GM12873 (cell line): Measurements from ENCODE around the gene ZYG11A.

Experiments used
- TF ChIP-seq, protein P1 (sequence below): IDR thresholded peaks from 2 replicates; pipeline ENCODE4 v1.5.1; 2012; ENCODE audit warnings: low read depth, mild to moderate bottlenecking, moderate library complexity, low read length, control low read depth; ENCODE audit not compliant: insufficient read depth; ENCODE audit errors: missing control alignments

ZYG11A gene

DNA sequence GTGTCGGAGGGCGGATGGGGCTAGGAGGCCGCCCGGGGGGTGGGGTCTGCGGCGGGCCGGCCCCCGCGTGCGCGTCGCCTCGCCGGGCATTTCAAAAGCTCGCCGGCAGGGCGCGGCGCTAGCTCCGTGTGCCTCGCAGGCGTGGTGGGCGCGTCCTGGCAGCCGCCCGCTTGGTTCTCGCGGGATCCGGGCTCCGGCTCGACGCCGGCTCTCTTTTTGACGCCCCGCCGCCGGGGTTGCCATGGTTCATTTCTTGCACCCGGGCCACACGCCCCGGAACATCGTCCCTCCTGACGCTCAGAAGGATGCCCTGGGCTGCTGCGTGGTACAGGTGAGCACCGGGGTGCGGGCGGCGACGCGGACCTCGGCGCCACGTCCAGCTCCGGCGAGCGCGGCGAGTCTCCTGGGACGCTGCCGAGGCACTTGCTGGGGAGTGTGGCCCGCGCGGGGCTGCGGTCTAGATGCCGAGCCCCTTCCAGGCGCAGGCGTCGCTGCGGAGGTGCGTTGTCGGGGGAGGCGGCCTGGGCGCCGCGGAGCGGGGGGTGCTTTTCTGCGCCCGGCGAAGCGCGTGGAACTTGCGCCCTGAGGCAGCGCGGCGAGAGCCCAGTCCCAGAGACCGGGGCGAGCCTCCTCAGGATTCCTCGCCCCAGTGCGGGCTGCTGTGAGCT lies at the start of gene ZYG11A:
ZYG11A (plus strand) TSS at position 118 of the 668 bp plus-strand sequence; CDS start at position 242, 124 bp downstream.
- TF ChIP-seq, protein P1, sequence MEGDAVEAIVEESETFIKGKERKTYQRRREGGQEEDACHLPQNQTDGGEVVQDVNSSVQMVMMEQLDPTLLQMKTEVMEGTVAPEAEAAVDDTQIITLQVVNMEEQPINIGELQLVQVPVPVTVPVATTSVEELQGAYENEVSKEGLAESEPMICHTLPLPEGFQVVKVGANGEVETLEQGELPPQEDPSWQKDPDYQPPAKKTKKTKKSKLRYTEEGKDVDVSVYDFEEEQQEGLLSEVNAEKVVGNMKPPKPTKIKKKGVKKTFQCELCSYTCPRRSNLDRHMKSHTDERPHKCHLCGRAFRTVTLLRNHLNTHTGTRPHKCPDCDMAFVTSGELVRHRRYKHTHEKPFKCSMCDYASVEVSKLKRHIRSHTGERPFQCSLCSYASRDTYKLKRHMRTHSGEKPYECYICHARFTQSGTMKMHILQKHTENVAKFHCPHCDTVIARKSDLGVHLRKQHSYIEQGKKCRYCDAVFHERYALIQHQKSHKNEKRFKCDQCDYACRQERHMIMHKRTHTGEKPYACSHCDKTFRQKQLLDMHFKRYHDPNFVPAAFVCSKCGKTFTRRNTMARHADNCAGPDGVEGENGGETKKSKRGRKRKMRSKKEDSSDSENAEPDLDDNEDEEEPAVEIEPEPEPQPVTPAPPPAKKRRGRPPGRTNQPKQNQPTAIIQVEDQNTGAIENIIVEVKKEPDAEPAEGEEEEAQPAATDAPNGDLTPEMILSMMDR: peak; percentile 45

DNA sequence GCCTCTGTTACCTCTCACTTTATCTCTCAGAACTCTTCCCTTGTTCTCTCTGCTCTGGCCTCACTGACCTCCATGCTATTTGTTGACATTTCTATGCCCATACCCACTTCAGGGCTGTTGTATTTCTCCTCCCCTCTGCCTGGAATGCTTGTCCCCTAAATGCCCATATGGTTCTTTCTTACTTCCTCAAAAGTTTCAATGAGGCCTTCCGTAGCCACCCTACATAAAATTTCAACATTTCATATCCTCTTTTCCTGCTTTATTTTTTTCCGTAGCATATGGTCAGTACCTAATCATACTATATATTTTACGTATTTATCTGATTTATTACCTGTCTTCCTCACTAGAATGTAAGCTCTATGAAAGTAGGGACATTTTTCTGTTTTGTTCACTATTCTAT lies 47.1 kb upstream of the ZYG11A start:
- TF ChIP-seq, protein P1: no peak

DNA sequence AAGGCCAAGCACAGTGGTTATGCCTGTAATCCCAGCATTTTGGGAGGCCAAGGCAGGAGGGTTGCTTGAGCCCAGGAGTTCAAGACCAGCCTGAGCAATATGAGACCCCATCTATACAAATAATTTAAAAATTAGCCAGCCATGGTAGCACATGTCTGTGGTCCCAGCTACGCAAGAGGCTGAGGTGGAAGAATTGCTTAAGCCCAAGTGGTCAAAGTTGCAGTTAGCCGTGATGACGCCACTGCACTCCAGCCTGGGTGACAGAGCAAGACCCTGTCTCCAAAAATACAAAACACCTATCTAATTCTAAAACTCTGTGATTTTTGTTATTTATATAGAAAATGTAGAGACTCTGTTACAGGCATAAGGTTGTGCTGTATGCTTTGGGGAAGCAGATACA lies 44.2 kb upstream of the ZYG11A start:
- TF ChIP-seq, protein P1: no peak

DNA sequence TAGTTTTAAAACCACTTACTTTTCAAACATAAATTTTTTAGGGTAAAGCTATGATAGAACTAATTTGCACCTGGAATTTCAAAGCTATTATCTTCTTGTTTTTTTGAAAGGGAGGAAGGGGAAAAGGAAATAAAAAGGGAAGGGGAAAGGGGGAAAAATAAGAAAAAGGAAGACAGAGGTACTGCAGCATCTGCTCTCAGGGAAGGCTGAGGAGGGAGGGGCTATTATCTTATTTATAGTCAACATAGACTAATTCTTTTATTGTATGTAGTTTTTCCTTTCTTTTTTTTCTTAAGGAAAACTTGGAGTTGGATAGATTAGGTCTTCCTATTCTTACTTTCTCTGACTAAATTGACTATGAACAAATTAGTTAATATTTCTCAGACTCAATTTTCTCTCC lies 41.5 kb upstream of the ZYG11A start:
- TF ChIP-seq, protein P1: no peak

DNA sequence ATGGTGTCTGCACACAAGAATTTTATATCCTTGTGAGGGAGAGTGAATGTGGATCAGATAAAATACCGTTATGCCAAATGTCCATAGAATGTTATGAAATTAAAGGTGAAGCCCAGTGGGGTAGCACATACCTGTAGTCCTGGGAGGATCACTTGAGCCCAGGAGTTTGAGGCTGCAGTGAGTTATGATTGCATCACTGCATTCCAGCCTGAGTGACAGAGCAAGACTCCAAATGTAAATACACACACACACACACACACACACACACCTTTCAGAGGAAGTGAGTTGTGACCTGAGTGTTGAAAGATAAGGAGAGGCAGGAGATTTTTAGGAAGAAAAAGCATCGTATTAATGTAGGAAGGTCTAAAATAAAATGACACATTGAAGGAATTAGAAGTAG lies 28.1 kb upstream of the ZYG11A start:
- TF ChIP-seq, protein P1: no peak

DNA sequence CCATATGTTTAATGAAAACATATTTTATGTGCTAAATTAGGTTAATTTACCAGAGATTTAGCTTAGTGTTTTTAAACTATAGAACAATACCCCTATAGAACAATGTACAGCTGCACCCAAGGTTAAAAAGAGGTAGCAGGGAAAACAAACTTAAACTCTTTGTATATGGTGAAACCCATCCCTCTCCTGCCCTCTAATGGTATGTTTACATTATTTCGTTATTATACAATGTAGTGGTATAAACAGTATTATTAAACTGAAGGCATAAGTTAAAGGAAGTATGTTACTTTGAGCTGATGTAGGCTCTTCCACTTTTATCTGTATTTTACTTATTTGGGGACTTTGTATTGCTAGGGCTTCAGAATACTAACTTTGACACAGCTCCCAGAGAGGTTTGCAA lies 16.7 kb upstream of the ZYG11A start:
- TF ChIP-seq, protein P1: peak; percentile 22

DNA sequence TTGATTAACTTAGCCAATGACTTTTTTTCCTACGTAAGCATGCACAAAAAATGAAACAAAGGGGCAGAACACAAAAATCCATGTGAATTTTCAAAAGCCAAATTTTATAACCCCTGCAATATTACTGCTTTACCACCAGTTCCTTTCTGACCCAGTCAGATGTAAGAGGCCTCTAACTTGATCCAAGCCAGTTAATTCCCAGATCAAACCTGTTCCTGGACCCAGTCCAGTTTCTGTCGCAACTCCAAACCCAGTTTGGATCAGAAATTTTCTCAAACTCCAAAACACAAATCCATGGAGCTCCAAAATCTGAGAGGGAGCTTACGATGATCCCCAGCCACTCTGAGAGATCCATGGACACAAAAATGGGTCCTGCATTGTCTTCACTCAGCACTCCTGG lies 7.8 kb upstream of the ZYG11A start:
- TF ChIP-seq, protein P1: no peak
